ENCODE data around the gene ITLN1. TPM values are rescaled to one million over a fixed set of nuclear protein-coding genes. Genes with fewer than 3 reads are reported as not detected.

Gene ITLN1
- total RNA-seq, 1 donor, result not detected

- no peak overlapping the region for H2AFZ ChIP-seq (ENCODE audit: low read length)
- H3K4me1 ChIP-seq (ENCODE audit: insufficient read depth, low read length), result no peaks in the 10 kb centered on the region
- TF ChIP-seq CTCF (IDR thresholded peaks at IDR 0.05; ENCODE audit: extremely low read depth, low read depth, low read length), result no peak
- no peaks in the 10 kb centered on the region for H3K79me2 ChIP-seq (ENCODE audit: insufficient read depth, low read length)
- no peak for DNase-seq (ENCODE audit: insufficient read length, low spot score, missing footprints)
- H3K27ac ChIP-seq (ENCODE audit: low read depth, low read length), result no peak overlapping the region
- H3K27me3 ChIP-seq (ENCODE audit: insufficient read depth, low read length), result no peaks in the 10 kb centered on the region
- H3K9me3 ChIP-seq (ENCODE audit: low read depth, low read length), result no peaks in the 10 kb centered on the region
- no peak overlapping the region for H3K4me2 ChIP-seq (ENCODE audit: insufficient read depth, low read length)
- H3K4me3 ChIP-seq (ENCODE audit: insufficient read depth, low read length), result no peak overlapping the region
- H3K36me3 ChIP-seq (ENCODE audit: insufficient read depth, low read length), result no peaks in the 10 kb centered on the region
- no peaks in the 10 kb centered on the region for H4K20me1 ChIP-seq (ENCODE audit: insufficient read depth, low read length)
Observed at GRCh38 chr1:160829766-160830165, 55.2 kb downstream of the ITLN1 start.

- DNase-seq (ENCODE audit: insufficient read length, low spot score, missing footprints), result no peak
- H3K27ac ChIP-seq (ENCODE audit: low read depth, low read length), result no peak overlapping the region
- H3K4me2 ChIP-seq (ENCODE audit: insufficient read depth, low read length), result no peak overlapping the region
Observed at GRCh38 chr1:160827418-160827817, 57.6 kb downstream of the ITLN1 start.

GRCh38 chr1:160826546-160826945, 58.4 kb downstream of the ITLN1 start:
- H4K20me1 ChIP-seq (ENCODE audit: insufficient read depth, low read length), result no peaks in the 10 kb centered on the region
- no peaks in the 10 kb centered on the region for H3K4me1 ChIP-seq (ENCODE audit: insufficient read depth, low read length)
- H3K36me3 ChIP-seq (ENCODE audit: insufficient read depth, low read length), result no peaks in the 10 kb centered on the region
- no peaks in the 10 kb centered on the region for H3K79me2 ChIP-seq (ENCODE audit: insufficient read depth, low read length)
- no peak for TF ChIP-seq CTCF (IDR thresholded peaks at IDR 0.05; ENCODE audit: extremely low read depth, low read depth, low read length)
- no peak overlapping the region for H3K27ac ChIP-seq (ENCODE audit: low read depth, low read length)
- no peaks in the 10 kb centered on the region for H3K9me3 ChIP-seq (ENCODE audit: low read depth, low read length)
- H3K4me2 ChIP-seq (ENCODE audit: insufficient read depth, low read length), result no peak overlapping the region
- no peaks in the 10 kb centered on the region for H3K27me3 ChIP-seq (ENCODE audit: insufficient read depth, low read length)
- peak; percentile 48 for DNase-seq (ENCODE audit: insufficient read length, low spot score, missing footprints)
- no peak overlapping the region for H2AFZ ChIP-seq (ENCODE audit: low read length)
- H3K4me3 ChIP-seq (ENCODE audit: insufficient read depth, low read length), result no peak overlapping the region

More at GRCh38 chr1:160827418-160827817, 57.6 kb downstream of the ITLN1 start:
- Histone ChIP-seq H3K36me3 (ENCODE audit: insufficient read depth, low read length) (no peaks in the 10 kb centered on the region), H3K4me3 (ENCODE audit: insufficient read depth, low read length) (no peak overlapping the region), H3K4me1 (ENCODE audit: insufficient read depth, low read length) (no peaks in the 10 kb centered on the region), H3K79me2 (ENCODE audit: insufficient read depth, low read length) (no peaks in the 10 kb centered on the region), H3K9me3 (ENCODE audit: low read depth, low read length) (no peaks in the 10 kb centered on the region), H2AFZ (ENCODE audit: low read length) (no peak overlapping the region), H4K20me1 (ENCODE audit: insufficient read depth, low read length) (no peaks in the 10 kb centered on the region), H3K27me3 (ENCODE audit: insufficient read depth, low read length) (no peaks in the 10 kb centered on the region)
- TF ChIP-seq CTCF (IDR thresholded peaks at IDR 0.05; ENCODE audit: extremely low read depth, low read depth, low read length), result no peak

Other genes with a start within 250 kb of the ITLN1 start
- gene SLAMF1, start 238.1 kb downstream of the ITLN1 start, total RNA-seq, result not detected in 2 replicates
- under 0.01 TPM in 1 of 2 replicates, not detected in the other for gene CD48, start 173.4 kb downstream of the ITLN1 start, total RNA-seq
- gene SLAMF7, start 145.9 kb downstream of the ITLN1 start, total RNA-seq, result under 0.01 TPM in 1 of 2 replicates, not detected in the other
- not detected in 2 replicates for gene LY9, start 89.0 kb downstream of the ITLN1 start, total RNA-seq
- gene CD244, start 22.3 kb downstream of the ITLN1 start, total RNA-seq, result not detected in 2 replicates
- not detected in 2 replicates for gene ITLN2, start 69.6 kb upstream of the ITLN1 start, total RNA-seq
- 0.72 and 1.2 TPM in 2 replicates for gene F11R, start 136.0 kb upstream of the ITLN1 start, total RNA-seq
- 0.72 and 1.8 TPM in 2 replicates for gene TSTD1, start 153.8 kb upstream of the ITLN1 start, total RNA-seq
- 45.7 and 47.4 TPM in 2 replicates for gene USF1, start 160.8 kb upstream of the ITLN1 start, total RNA-seq
- gene ARHGAP30, start 184.7 kb upstream of the ITLN1 start, total RNA-seq, result under 0.01 TPM in 1 of 2 replicates, not detected in the other
- under 0.01 TPM in 2 replicates for gene NECTIN4, start 204.4 kb upstream of the ITLN1 start, total RNA-seq
- 1.4 and 1.5 TPM in 2 replicates for gene KLHDC9, start 213.2 kb upstream of the ITLN1 start, total RNA-seq
- 17.7 and 27.9 TPM in 2 replicates for gene PFDN2, start 232.9 kb upstream of the ITLN1 start, total RNA-seq
- gene NIT1, start 232.9 kb upstream of the ITLN1 start, total RNA-seq, result 23.9 and 28.0 TPM in 2 replicates
- 36.6 and 41.0 TPM in 2 replicates for gene DEDD, start 247.5 kb upstream of the ITLN1 start, total RNA-seq